Suppressor macrophage treated with lipopolysaccharide for 1 hour (primary cell): ENCODE data around the gene PKNOX2.

Source experiments
- DNase-seq, 3 donors: peaks; one replicate each; pipeline ENCODE4 v3.0.0-alpha.2; 2020 to 2022

PKNOX2 gene

DNA sequence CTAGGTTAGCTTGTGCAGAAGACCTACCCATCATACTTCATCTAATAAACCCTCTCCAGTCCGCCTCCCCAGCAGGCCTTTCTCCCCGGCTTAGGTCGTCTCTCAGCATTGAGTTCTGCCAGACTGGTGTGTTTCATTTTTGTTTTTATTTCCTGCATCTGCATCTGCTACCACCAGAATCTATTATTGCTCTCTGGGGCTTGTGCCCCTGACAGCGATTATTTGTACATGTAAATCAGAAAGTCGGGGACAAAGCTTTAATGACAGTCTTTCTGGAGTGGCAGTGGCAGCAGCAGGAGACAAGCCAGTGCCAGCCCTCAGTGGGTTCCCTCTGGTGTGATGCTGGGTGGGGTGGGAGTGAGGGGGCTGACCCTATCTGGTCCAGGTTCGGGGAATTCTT is 127.5 kb downstream of the PKNOX2 start:
- DNase-seq = no peak

GRCh38 chr11:125293596-125293995 is 129.0 kb downstream of the PKNOX2 start:
- no peak for DNase-seq

GRCh38 chr11:125295931-125296330 is 131.4 kb downstream of the PKNOX2 start:
- no peak for DNase-seq

DNA sequence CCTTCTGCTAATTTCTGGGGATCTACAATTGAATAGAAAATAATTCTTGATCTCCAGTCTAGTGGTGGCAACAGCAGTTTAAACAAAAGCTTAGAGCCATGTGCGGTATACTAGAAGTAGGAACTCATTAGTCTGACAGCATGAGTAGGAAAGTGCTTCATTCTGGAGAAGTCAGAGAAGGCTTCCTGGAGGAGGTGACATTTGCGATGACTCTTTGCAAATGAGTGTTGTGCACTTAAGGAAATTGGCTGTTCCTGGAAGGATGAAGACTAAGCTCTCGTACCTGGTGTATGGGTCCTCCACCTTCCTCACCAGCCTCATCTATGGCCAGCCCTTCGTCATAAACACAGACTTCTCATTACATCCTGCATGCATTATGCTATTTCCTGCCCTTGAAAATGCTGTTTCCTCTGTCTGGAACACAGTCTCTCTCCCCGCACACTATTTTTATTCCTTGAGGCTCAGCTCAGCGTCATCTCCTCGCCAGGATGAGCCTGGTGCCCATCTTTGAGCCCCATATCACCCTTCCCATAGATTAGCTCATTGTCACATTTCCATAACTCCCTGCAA is 132.9 kb downstream of the PKNOX2 start:
- DNase-seq = no peak

DNA sequence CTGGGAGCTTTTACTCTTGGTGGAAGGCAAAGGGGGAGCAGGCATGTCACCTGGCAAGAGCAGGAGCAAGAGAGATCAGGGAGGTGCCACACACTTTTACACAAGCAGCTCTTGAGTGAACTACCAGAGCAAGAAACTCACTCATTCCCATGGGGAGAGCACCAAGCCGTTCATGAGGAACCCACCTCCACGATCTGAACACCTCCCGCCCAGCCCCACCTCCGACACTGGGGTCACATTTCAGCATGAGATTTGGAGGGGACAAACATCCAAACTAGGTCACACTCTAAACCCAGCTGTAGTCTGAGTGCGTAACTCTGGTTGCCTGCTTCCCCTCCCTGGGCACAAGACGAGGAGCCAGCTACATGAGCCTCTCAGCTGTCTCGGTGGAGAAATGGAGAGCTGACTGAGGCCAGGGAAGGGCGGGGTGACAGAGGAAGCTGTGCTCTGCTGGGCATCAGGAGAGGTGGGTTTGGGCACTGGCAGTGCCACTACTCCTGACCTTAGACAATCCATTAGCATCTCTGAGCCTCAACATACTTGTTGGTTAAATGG is 134.6 kb downstream of the PKNOX2 start:
- no peak for DNase-seq

DNA sequence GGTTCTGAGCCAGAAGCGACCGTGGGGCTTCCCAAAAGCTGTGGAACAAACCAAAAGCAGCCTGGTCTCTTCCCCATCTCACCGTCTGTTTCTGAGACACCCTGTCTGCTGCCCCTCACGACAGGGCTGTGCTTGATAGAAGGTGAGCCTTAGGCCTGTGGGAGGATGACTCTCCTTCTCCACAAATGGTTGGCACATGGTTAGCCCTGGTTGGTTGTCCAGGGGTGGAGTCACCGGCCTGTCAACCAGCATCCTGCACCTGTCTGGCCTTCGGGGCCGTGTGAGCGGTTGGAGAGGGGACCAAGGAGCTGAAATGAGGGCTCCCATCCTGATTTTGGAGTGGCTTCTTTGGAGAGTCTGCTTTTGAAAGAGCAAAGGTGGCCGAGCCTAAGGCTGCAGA is 135.3 kb downstream of the PKNOX2 start:
- no peak for DNase-seq

- DNase-seq = no peak
Observed at GRCh38 chr11:125300791-125301218, 136.3 kb downstream of the PKNOX2 start.

- no peak for DNase-seq
Observed at GRCh38 chr11:125301346-125301745, 136.8 kb downstream of the PKNOX2 start.

DNA sequence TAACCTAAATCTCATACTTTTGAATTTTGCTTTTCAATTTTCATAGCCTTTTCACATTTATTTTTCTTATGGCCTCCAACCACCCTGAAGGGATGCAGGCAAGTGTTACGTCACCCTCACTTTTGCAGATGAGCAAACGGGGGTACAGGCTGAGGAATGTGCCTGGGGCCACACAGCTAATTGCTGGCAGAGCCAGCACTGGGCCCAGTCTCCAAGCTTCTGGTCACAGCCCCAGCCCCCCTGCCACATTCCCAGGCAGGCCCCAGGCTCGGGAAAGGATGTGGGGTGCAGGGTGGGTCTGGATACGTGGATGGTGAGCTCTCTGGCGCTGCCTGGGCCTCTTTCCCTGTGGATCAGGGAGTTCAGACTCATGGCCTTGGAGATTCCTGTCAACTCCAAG is 138.6 kb downstream of the PKNOX2 start:
- DNase-seq = no peak

DNA sequence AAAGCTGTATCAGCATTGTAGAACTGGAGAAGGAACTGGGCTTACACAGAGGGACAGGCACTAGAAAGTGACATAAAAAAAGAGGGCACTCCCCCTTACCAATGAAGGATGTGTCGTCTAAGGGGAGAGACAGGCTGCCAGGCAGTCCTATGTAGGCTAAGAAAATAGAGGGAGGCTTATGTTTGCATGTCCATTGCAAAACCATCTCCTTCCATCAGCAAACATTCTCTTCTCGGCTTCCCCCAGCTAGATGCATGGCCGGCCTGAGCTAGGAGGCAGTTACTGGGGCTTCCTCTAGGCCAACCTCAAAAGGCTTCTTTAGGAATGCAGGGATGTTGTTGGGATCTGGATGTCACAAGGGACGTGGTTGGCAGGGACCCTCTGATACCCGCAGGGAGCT is 139.1 kb downstream of the PKNOX2 start:
- no peak for DNase-seq

DNA sequence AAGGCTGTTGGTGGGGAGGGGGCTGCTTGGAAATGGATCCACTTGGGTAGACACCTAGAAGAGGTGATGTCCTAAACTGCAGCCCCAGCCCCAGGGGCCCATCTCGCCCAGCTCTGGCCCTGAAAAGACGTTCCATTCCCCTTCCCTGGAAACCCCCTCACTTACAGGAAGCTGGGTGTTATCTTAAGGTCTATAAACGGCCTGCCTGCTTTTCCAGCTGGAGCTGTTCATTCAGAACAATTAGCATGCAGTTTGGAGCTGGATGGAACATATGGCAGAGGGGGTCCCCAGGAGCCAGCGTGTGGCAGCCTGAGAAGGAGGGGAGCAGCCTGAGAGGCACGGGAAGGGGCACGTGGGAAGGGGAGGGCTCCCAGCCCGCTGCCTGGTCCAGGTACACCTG is 139.6 kb downstream of the PKNOX2 start:
- no peak for DNase-seq

GRCh38 chr11:125304876-125305275 is 140.3 kb downstream of the PKNOX2 start:
- no peak for DNase-seq

GRCh38 chr11:125305345-125305744 is 140.8 kb downstream of the PKNOX2 start:
- no peak for DNase-seq

DNA sequence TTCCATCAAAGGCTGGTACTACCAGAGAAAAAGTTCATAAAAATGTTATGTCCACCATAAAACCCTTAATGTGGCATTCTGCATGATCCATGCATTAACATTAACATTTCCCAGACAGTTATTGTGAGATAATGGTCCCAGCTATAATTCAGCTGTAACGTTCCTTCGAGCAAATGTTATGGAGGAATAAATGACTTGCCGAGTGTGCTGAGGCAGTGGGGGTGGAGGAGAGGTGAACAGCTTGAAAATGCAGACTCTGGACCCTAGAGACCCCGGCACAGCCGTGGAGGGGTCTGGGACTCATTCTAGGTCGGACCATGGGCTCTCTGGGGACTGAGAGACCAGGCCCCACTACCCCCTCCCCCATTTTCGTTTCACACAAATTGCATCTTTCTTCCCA is 141.9 kb downstream of the PKNOX2 start:
- no peak for DNase-seq

DNA sequence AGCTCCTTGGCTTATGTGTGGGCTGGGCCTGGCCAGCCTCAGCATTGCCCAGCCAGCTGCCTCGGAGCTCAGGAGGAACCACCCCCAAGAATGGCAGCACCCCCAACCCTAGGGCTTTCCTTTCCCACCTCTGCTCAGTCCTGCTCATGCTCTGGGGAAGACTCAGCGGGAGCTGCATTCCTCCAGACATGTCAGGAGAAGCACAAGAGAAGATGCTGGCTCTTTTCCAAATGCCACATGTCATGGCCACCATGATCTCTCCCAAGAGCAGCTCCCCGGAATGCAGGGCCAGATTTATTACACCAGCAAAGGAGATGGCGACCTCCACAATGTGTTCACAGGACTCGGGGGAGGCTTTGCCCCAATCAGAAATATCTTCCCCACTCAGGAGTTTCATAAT is 143.7 kb downstream of the PKNOX2 start:
- DNase-seq = no peak

- DNase-seq = no peak
Observed at GRCh38 chr11:125312391-125312790, 147.8 kb downstream of the PKNOX2 start.

DNA sequence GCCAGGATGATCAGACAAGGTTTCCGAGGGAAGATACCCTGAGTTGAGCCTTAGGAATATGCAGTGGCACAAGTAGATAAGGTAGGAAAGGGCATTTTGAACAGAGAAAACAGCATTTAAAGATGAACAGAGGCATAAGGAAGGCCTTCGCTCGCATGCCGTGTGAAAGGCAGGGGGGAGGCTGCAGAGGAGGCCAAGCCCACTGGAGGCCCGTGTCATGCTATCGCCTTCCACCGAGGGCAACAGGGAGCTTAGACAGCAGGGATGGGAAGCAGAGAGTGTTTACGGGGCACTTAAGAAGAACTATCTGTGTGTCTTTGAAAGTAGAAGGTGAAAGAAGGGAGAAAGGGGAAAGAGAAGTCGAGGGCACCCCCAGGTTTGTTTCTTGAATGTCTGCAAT is 148.3 kb downstream of the PKNOX2 start:
- no peak for DNase-seq

DNA sequence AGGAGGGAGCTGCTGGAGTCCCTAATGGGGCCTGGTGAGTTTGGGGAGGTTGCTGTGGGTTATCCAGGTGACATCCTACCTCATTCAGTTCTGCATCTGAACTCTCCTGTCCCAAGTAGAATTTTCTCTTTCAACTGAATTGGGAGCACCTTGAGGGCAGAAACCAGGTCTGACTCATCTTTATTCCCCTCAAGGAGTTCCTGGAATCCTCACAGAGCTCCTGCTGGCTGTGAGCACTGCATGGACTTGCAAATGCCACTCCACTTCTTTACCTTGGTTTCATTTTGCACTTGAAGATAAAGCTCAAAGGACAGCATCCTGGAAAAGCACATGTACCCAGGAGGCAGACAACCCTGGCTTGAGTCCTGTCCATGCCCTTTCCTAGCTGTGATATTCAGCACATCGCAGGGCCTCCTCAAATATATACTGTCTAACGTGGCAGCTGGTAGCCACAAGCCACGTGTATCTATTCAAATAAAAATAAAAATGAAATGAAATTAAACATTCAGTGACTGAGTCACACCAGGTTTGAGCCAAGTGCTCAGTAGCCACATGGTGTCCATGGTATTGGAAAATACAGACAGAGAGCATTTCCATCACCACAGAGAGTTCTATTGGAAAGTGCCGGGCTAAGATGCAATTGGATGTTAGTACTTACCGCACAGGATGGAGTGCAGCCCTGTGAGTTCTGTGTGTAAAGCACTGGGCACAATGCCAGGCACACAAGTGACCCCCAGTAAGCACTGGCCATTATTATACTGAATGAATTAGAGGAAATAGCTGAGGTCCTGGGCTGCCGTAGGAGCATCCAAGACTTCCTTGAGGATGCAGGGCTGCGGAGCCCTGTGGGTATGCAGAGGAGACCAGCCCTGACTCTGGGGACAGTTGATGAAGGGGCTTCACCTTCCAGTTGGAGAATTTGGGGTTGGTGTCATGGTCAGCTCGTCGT is 149.0 kb downstream of the PKNOX2 start:
- DNase-seq = no peak

GRCh38 chr11:125314276-125315078 is 149.9 kb downstream of the PKNOX2 start:
- DNase-seq = no peak

DNA sequence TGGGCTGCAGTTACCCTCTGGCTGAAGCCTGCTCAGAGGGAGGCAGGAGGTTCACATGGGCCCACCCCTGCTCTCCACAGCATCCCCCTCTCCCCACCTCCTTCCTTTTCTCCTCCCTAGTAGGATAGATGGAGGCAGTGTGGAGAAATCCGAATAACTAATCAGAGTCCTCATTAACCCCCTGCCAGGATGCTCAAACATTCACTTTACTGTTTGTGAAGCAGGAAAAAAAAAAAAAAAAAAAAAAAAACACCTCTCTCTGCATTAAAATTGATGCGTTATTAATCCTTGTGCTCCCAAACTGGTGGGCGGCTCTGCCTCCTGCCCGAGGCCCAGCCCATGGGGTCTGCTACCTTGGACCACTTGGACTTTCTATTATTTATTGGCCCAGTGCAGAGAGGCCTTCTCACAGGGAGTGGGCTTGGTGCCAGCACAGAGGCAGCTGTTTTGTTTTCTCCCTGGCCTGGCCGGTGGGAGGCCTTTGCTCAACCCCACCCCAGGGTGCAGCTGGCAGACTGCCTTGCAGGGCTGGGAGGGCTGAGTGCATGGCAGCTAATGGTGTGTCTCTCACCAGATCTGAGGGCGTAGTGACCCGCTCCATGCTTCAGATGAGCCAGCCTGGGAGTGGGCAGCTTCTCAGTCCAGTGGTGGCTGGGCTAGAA is 150.7 kb downstream of the PKNOX2 start:
- no peak for DNase-seq

- DNase-seq = no peak
Observed at GRCh38 chr11:125317416-125317815, 152.9 kb downstream of the PKNOX2 start.

- no peak for DNase-seq
Observed at GRCh38 chr11:125319649-125320048, 155.1 kb downstream of the PKNOX2 start.
